Measurements from ENCODE around the gene TIMP3.

The TIMP3 gene

DNA sequence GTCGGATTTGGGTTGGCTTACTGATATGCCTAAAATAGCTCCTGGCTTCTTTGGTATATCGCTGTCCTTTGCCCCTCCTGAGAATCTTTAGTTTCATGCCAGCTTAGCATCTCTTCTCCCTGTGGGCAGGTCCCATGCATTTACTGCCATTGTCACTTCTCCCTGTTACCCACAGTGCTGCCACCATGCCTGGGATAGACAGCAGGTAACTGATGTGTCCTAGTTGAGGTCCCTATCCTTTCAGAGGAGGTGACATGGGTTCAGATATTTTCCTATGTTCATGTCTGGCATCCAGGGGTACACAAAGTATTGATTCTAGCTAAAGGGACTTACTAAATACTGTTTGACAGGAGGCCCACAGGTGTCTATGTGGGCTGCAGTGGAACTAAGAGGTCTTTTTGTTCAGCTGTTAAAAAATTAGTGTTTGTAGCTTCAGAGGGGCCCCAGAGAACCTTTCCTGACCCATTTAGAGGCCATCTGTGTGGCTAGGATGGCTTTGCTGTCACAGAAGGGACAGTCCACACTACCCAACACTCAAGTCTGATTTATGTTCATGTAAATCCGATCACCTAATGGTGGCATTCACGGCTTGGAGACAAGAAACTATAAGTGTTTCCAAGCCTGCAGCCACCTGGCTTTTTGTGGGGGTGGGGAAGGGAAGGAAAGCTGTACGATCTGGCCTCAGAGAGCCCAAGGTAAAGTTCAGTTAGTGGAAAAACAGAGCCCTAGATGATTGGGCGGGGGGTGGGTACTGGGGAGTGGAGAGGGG is 8.5 kb downstream of the TIMP3 start:
- ATAC-seq = no peak
- no peak for DNase-seq

DNA sequence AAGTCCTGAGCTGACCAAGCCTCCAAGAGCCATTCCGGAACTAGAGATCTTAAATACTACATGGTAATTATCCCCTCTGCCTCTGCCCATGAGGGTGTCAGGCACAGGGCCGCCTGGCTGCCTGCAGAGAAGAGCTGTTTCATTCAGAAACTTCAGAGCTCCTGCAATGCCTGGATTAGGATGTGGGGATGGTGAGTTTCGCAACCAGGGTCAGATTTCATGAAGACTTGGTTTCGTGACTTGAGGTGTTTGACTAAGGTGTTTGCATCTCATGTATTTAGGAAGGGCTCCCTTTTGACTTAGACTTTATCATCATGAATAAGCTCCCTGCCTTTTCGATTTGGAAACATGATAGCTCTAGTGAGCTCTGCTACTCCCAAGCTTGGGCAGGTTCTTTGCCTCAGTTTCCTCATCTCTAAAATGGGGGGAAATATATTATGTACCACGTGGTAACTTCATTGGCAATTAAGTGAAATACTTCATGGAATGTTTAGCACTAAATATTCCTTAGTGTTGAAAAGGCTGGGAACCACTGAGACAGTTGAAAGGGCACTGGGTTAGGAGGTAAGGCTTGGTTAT is 9.1 kb downstream of the TIMP3 start:
- DNase-seq = no peak
- no peak for ATAC-seq

DNA sequence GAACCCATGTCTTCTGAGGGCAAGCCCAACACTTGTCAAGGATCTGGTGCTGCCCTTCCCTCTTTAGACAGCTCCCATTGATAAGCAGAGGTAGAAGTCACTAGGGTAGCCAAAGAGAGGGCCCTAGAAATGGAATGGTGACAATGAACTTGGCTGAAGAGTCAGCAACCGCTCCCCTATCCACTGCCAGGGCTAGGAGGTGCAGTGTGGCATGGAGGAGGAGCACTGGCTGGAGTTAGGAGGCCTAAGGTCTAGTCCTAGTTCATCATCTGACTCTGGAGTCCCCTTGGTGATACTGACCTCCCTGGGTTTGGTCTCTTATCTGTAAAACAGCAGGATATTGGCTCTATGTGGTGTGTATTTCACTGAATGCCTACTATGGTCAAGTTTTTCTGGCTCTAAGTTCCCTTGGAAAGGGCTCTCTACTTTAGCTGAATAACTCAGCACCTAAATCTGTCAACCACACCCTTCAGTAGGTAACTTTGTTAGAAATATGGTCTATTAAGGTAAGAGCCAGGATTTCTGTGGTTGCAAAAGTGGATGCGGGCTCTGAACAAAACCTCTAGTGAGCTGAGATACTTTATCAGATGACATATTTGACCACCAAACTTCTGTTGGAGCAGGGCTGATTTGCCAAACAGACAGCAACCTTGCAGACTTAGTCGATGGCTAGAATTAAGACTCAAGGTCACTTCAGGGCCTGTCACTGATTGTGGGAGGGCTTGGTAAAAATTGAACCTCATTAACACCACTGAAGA is 10.5 kb downstream of the TIMP3 start:
- no peak for DNase-seq
- ATAC-seq = no peak

DNA sequence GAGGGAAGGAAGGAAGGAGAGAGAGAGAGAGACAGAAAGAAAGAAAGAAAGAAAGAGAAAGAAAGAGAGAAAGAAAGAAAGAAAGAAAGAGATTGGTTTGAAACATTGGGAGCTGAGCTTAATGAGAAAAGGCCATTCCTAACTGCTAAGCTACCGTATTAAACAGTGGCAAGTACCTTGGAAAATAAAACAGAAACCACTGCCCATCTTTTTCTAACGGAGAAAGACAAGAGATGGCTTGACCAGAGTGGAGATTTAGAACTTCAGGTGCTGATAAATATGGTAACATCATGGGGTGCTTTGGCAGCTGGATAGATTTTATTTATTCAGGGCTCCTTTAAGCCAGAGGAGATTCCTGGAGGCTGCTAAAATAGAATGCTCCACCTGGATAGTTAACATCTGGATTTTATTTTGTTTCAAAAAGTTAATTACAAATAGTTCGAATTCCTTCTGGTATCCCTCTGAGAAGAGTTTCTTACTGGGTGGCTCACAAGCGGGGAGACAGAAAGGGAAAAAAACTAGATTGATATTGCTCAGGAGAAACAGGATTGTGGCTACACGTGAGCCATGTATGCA is 12.9 kb downstream of the TIMP3 start:
- ATAC-seq = no peak
- no peak for DNase-seq

DNA sequence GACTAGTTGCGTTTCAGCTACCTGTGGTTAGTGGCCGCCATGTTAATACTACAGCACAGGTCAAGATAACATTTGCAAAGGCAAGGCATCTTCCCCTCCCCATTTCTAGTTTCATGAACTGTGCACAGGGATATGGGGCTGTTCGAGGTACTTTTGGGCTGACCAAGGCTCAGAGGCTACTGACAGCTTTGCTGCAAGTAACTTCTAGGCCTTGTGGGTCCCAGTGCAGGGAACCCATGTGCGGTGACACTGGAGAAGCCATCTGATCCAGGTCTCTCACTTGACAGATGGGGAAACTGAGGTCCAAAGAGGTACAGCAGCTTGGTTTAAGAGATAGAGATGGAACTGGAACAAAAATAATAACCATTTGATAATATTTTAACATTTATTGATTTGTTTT is 13.6 kb downstream of the TIMP3 start:
- no peak for ATAC-seq
- no peak for DNase-seq

DNA sequence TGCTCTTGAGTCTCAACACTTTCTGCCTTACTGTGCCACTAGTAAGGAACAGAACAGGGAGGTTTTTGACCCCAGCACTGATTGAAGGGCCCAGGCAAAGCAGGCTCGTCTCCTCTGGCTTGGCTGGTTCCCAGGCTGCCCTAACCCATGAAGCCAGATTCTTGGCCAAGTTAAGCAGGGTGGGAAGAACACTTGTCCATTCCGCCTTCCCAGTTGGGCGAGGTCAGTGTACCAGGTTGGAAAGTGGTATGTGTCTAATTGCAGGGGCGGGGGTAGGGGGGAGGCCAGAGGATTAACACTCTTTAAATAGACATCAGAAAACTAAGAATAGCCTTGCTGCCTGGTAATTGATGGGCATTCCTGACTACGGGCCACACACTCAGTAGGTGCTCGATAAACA is 14.4 kb downstream of the TIMP3 start:
- DNase-seq (no peak), ATAC-seq (no peak)

DNA sequence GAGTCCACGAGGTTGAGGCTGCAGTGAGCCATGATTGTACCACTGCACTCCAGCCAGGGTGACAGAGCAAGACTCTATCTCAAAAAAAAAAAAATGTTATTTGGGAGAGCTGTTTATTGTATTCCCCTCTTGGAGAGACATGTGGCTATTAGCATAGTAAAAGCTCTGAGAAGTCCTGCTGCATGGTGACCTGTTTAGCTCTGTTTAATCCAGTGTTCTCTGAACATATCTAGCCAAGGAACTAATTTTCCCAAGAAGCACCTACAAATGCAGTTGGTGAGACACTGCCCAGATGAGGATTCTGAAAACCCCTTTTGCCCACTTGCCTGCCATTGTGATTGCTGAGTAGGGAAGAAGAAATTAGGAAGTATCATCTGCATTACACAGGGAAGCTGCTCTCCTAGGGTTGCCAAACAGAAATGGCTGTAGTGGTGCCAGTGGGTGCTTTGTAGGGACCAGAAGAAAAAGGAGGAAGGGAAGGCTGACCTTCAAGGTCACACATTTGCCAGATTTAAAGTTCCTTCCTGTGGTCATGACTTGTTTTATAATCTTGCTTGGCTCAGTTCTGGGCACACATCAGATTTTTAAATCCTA is 15.7 kb downstream of the TIMP3 start:
- no peak for DNase-seq
- ATAC-seq = no peak

DNA sequence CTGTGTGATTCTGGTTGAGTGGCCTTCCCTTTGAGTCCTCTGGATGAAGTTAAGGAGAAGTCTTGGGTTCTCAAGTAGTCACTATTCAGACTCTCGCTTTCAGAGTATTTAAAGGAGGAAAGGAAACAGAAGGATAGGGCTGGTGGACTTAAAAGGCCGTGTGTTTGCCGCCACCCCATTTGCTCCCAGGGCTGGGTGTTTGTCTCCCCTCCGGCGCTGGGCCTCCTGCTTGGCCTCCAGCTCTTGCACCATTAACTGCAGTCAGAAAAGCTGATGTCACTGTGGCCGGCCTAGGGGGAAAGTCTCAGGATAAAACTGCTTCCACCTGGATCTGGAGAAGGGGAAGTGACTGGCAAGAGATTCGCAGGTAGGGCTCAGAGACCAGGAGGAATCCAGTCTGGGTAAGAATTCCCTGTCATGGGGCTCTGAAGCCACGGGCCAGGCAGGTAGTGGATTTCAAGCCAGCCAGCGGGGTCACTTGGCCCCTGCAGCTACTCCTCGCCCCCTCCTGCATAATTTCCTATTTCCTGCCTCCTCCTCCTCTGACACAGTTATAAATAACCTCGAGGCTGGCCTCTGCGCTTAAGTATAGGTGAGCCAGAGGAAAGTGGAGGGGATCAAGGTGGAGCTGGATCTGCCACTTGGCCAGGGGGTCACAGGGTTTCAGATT is 17.1 kb downstream of the TIMP3 start:
- DNase-seq = no peak
- ATAC-seq = no peak

DNA sequence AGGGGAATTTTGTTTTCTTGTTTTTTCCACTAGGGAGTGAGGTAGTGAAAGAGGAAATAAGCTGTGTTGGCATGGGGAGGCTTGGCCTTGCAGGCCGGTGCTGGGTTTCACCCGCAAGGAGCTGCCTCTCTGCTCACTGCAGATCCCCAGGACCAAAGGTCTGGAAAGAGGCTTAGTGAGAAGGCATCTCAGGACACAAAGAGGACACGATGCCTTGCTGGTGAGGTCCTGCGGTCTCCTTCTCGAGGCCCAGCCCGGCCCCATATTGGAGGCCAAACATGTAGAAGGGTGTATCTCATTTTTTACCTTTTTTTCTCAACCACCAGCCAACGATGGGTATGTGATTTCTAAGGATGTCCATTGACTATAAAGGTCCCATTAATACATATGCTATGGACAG is 17.6 kb downstream of the TIMP3 start:
- DNase-seq = no peak
- ATAC-seq = no peak

DNA sequence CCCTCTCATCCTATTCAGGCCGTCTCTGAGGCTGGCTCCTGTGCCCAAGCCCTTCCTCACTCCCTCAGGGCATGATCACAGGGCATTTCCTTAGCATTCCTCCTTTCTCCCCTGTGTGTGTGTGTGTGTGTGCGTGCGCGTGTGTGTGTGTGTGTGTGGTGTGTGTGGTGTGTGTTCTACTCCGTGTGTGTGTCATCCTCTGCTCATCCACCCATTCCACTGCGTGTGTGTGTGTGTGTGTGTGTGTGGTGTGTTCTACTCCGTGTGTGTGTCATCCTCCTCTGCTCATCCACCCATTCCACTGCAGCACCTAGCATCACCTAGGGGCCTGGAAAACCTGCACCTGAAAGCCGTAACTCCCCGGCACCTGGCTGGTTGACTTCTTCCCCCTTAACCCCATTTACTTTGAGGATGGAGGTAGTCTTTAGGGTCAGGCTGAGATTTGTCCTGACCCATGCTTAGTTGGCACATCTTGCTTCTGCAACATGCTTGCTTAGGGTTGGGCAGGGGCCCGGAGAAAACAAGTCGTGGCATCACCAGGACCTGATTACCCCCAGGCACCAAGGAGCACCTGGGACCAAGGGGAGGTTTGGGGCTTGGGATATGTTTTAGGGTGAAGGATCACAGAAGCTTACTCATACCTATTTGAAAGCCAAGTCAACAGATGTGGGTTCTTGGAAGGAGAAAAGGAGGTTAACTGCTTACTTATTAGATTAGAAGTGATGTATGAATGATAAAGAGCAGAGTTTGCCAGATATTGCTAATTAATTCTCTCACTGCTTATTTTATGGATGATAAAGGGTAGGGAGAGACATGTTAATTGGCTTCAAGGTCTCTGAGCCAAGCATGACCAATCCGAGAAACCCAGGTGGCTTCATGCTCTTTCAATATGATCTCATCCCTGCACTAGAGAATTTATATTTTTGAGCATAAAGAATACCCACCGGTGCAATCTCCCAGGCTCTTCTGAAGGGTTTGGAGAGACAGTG is 18.9 kb downstream of the TIMP3 start:
- no peak for DNase-seq

DNA sequence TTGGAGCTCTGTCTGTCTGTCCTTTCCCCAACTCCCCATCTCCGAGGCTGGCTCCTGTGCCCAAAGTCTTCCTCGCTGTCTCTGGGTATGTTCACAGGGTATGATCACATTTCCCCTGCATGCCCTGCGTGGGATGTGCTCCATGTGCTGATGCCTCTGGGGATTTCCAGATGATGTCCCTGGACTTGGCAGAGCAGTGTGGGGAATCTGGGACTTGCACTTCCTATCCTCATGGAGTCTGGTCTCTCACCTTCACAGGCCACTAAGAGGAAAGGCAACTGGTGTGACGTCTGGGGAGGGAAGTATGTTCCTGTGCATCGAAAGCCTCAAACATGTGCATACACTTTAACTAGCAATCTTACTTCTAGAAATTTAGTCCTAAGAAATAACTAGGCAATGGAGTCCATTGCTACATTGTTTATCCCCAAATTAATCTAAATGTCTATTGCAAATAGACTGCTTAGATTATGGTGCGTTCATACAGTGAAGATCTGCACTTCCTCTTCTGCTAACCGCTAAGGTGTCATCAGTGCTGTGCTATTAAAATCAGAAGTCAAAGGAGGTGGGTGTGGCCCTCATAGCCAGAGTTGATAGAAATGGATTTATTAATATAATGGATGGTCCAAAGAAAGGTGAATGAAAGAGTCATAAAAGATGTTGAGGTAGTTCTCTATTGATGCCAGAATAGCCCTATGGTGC is 20.8 kb downstream of the TIMP3 start:
- DNase-seq (no peak), ATAC-seq (no peak)

More for the DNA sequence above, 18.9 kb downstream of the TIMP3 start:
- ATAC-seq = no peak

DNA sequence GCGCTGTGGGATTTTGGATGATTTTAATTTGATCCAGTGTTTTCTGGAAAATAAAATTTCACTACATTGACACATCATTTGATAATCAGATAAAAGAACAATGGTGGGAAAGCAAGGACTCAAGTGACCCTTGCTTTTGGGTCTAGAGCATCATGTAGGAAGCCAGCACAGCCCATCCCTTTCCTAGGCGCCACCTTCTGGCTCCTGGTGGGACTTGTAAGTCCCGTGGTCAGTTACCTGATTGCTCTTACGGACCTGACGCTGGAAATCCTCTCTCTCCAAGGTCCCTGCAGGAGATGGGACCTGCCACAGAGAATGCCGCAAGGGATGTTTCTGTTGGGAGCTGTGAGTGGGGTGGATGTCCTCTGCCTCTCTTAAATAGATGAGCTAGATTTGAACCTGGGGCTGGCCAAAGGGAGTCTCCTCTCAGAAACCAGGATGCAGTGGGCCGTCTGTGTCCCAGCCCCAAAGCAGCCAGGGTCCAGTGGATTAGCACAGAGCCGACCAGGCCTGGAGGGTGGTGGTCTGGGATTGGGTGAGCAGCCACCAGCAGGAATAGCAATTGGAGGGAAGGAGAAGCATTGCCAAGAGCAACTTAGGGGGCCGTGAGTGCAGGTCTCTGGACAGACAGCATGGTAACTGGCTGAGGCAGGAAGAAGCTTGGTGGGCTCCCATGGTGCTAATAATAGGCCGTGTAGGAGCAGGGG is 21.7 kb downstream of the TIMP3 start:
- no peak for DNase-seq

DNA sequence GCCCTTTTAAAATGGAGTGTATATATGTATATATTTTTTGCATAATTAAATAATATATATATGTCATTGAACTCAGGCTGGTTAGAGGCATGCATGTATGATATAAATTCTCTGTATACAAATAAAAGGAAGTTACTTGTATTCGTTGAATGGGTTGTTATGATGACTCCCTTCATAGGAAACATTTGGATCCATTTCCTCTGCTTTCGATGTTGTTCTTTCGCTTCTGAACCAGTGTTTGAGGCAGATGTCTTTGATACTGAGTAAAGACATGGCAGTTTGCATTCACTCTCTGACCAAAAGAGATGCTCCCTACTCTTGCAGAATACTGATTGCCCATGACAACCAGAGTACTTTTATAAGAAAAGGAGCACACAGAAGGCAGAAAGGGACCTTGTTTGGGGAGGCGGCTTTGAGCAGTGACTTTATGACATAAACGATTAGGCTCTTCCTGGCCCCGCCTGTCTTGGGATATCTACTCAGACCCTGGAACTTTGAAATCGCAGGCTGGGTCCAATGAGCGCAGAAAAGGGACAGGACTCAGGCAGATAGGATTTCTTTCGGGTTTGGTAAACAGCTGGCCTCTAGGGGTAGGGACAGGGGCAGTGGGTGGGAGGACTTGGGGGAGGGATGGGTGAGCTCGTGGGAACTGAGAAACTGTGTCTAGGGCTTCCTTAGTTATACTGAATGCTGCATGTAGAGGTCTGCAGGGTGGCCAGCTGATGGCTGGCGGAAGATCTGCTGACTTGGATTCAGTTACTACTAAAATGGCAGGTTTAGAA is 23.2 kb downstream of the TIMP3 start:
- no peak for ATAC-seq
- DNase-seq = no peak

More for the DNA sequence above, 21.7 kb downstream of the TIMP3 start:
- ATAC-seq = no peak

DNA sequence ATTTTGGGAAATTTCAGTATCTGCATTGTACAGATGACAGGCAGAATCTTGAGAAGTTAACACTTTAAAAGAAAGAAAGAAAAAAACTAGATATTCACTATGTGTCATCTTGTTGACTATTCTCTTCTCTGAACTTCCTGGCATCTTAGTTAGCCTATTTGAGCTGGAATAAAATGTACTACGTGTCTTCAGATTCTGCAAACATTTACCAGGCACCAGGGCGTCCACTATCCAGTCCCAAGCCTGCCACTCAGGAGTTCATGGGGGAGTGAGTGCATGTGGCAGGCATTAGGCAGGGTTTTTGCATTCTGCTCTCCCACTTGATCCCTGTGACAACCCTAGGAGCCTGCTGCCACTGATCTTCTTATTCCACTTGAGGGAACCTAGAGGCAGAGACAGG is 25.0 kb downstream of the TIMP3 start:
- no peak for ATAC-seq
- DNase-seq = no peak

DNA sequence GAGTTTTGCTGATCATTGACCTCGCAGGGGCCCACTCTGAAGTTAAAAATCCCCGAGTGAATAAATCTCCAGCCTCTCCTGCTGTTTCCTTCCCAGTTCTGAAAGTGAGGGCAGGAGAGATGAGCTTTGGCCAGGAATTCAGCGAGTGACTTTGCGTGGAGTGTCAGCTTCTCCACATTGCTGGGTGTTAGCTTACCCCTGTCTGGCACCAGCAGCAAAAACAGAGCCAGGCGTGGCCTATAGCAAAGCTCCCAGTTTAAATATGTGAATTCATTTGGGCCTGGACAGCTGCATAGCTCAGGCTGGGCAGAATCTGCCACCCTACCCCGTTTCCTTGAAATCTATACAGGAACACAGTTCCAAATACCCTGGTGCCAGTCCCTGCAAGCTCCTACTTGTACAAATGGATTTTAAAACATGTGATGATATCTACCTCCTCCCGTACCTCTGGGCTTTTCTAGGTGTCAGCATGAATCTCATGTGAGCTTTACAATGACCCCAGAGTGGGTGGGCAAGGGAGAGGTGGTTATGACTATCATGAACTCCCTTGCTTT is 25.6 kb downstream of the TIMP3 start:
- DNase-seq = no peak
- no peak for ATAC-seq

DNA sequence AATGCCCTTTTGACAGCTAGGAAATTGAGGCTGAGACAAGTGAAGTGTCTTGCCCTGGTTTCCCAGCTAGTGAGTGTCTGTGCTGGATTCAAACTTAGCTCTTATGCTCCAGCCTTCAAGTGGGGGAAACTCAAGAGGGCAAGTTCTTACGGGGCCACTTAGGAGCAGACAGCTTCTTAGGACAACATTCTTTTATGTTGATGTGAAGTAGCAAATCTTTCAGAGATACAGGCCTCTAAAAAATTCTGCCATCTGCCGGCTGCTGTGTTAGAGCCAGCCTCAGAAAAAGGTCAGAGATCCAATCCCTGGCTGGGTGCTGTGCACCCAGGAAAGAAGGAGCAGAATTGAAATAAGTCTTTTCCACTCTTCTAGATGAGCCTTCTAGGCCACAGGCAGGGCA is 26.6 kb downstream of the TIMP3 start:
- ATAC-seq (no peak), DNase-seq (no peak)

DNA sequence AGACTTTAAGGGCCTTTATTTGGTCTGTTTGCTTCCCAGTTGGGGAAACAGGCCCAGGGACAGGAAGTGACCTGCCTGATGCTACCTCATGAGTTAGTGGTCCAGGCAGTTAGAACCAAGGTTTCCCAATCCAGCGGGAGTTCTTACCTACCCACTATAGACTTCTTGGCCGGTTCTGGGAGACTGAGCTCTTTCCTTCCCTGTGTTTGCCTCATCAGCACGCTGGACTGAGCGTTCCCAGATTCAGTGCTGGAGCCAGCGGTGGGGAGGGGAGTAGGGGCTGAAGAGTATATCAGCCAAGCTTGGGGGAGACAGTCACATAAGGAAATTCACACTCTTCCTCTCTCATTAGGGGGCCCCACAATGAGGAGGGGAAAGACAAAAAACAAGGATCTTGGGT is 27.1 kb downstream of the TIMP3 start:
- ATAC-seq (no peak), DNase-seq (no peak)

DNA sequence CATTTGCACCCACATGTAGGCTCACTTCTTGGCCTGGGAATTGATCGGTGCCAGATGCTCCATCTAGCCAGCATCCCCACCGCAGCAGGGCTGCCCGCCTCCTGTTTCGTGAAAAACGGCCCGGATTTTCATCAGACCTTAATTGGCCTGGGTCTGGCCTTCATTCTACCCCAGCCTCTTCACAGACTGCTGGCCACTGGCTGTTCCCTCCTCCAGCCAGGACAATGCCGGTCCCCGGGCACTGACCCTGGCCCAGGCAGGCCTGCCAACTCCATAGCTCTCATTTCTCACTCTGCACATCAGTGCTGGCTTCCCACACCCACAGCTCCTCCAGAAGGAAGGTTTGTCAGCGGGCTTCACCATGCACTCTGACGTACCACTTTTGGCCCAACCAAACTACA is 27.9 kb downstream of the TIMP3 start:
- DNase-seq (no peak), ATAC-seq (no peak)
